Measurements from ENCODE around the gene SIVA1.

SIVA1 gene

GRCh38 chr14:104797115-104798044 lies 44.4 kb downstream of the SIVA1 start:
- H3K36me3 Mint-ChIP-seq: no peaks in the 10 kb centered on the region
- H3K4me1 Mint-ChIP-seq: peaks cover 42% of the 10 kb centered on the region
- H3K4me3 Mint-ChIP-seq: peak overlapping the region; percentile 67
- H3K27ac Mint-ChIP-seq: no peak overlapping the region
- H3K9me3 Mint-ChIP-seq: no peaks in the 10 kb centered on the region
- H3K27me3 Mint-ChIP-seq: no peaks in the 10 kb centered on the region

- H3K9me3 Mint-ChIP-seq: no peaks in the 10 kb centered on the region
- no peaks in the 10 kb centered on the region for H3K36me3 Mint-ChIP-seq
- H3K27ac Mint-ChIP-seq: no peak overlapping the region
- peak overlapping the region; percentile 44 for H3K4me3 Mint-ChIP-seq
- no peaks in the 10 kb centered on the region for H3K27me3 Mint-ChIP-seq
- peaks cover 34% of the 10 kb centered on the region for H3K4me1 Mint-ChIP-seq
Measured at GRCh38 chr14:104798300-104799243, 45.6 kb downstream of the SIVA1 start.

- peak overlapping the region; percentile 5 for H3K27ac Mint-ChIP-seq
- H3K27me3 Mint-ChIP-seq: no peaks in the 10 kb centered on the region
- peak overlapping the region; percentile 44 for H3K4me3 Mint-ChIP-seq
- H3K4me1 Mint-ChIP-seq: peaks cover 25% of the 10 kb centered on the region
- H3K9me3 Mint-ChIP-seq: no peaks in the 10 kb centered on the region
- no peaks in the 10 kb centered on the region for H3K36me3 Mint-ChIP-seq
Measured at GRCh38 chr14:104799244-104800014, 46.5 kb downstream of the SIVA1 start.

GRCh38 chr14:104800015-104800770 lies 47.2 kb downstream of the SIVA1 start:
- Mint-ChIP-seq H3K4me1 (peaks cover 22% of the 10 kb centered on the region), H3K27ac (peak overlapping the region; percentile 5), H3K36me3 (no peaks in the 10 kb centered on the region)

GRCh38 chr14:104800771-104801519 lies 48.0 kb downstream of the SIVA1 start, which contains the start of gene ZBTB42:
Gene ZBTB42, plus strand, starts transcription at chr14:104801101. Its CDS starts 97 bp downstream, at chr14:104801198.
- H3K4me3 Mint-ChIP-seq: peak within 1 kb of the TSS; percentile 90
- no peaks in the 10 kb centered on the region for H3K27me3 Mint-ChIP-seq
- no peaks in the 10 kb centered on the region for H3K36me3 Mint-ChIP-seq
- H3K27ac Mint-ChIP-seq: peak within 1 kb of the TSS; percentile 51
- H3K4me1 Mint-ChIP-seq: peaks cover 21% of the 10 kb centered on the region
- no peaks in the 10 kb centered on the region for H3K9me3 Mint-ChIP-seq

More at GRCh38 chr14:104800015-104800770, 47.2 kb downstream of the SIVA1 start:
- Mint-ChIP-seq H3K27me3 (no peaks in the 10 kb centered on the region), H3K9me3 (no peaks in the 10 kb centered on the region), H3K4me3 (peak overlapping the region; percentile 44)

GRCh38 chr14:104801520-104802393 lies 48.8 kb downstream of the SIVA1 start:
- peak overlapping the region; percentile 90 for H3K4me3 Mint-ChIP-seq
- peak overlapping the region; percentile 51 for H3K27ac Mint-ChIP-seq
- no peaks in the 10 kb centered on the region for H3K36me3 Mint-ChIP-seq
- no peaks in the 10 kb centered on the region for H3K9me3 Mint-ChIP-seq
- peaks cover 20% of the 10 kb centered on the region for H3K4me1 Mint-ChIP-seq
- H3K27me3 Mint-ChIP-seq: no peaks in the 10 kb centered on the region

- H3K9me3 Mint-ChIP-seq: no peaks in the 10 kb centered on the region
- H3K36me3 Mint-ChIP-seq: no peaks in the 10 kb centered on the region
- peak overlapping the region; percentile 41 for H3K27ac Mint-ChIP-seq
- H3K4me1 Mint-ChIP-seq: peaks cover 20% of the 10 kb centered on the region
- no peaks in the 10 kb centered on the region for H3K27me3 Mint-ChIP-seq
- peak overlapping the region; percentile 65 for H3K4me3 Mint-ChIP-seq
Measured at GRCh38 chr14:104802394-104803184, 49.6 kb downstream of the SIVA1 start.

- Mint-ChIP-seq H3K4me1 (peaks cover 20% of the 10 kb centered on the region), H3K9me3 (no peaks in the 10 kb centered on the region), H3K4me3 (no peak overlapping the region), H3K27me3 (no peaks in the 10 kb centered on the region), H3K27ac (no peak overlapping the region), H3K36me3 (no peaks in the 10 kb centered on the region)
Measured at GRCh38 chr14:104803280-104803911, 50.4 kb downstream of the SIVA1 start.

GRCh38 chr14:104803912-104804410 lies 51.0 kb downstream of the SIVA1 start:
- H3K27ac Mint-ChIP-seq: no peak overlapping the region
- peaks cover 20% of the 10 kb centered on the region for H3K4me1 Mint-ChIP-seq
- no peaks in the 10 kb centered on the region for H3K27me3 Mint-ChIP-seq

GRCh38 chr14:104804481-104805325 lies 51.8 kb downstream of the SIVA1 start:
- Mint-ChIP-seq H3K27ac (no peak overlapping the region), H3K4me1 (peaks cover 16% of the 10 kb centered on the region), H3K36me3 (no peaks in the 10 kb centered on the region), H3K9me3 (no peaks in the 10 kb centered on the region), H3K27me3 (no peaks in the 10 kb centered on the region), H3K4me3 (no peak overlapping the region)

More at GRCh38 chr14:104803912-104804410, 51.0 kb downstream of the SIVA1 start:
- Mint-ChIP-seq H3K4me3 (no peak overlapping the region), H3K9me3 (no peaks in the 10 kb centered on the region), H3K36me3 (no peaks in the 10 kb centered on the region)

GRCh38 chr14:104805326-104805678 lies 52.4 kb downstream of the SIVA1 start:
- no peaks in the 10 kb centered on the region for H3K36me3 Mint-ChIP-seq

More at GRCh38 chr14:104805326-104805678, 52.4 kb downstream of the SIVA1 start:
- no peak overlapping the region for H3K4me3 Mint-ChIP-seq
- H3K27me3 Mint-ChIP-seq: no peaks in the 10 kb centered on the region
- peak overlapping the region; percentile 72 for H3K27ac Mint-ChIP-seq
- H3K4me1 Mint-ChIP-seq: peaks cover 16% of the 10 kb centered on the region
- no peaks in the 10 kb centered on the region for H3K9me3 Mint-ChIP-seq

All from activated naive CD4-positive, alpha-beta T cell treated with anti-CD3 and anti-CD28 coated beads, Interleukin-2, amount 50 U/mL, for 24 hours (primary cell).